Measurements from ENCODE around the gene LETM1. TPM values are rescaled to one million over a fixed set of nuclear protein-coding genes. Genes with fewer than 3 reads are reported as not detected.

The LETM1 gene
- total RNA-seq, 1 donor from 2014 or later, result 37.9 TPM

GRCh38 chr4:1834047-1834775 is 21.7 kb downstream of the LETM1 start:
- intact Hi-C loops (cut with DNase I), result loop anchor here (10.0 kb wide), 1 partner anchor 649 kb away; no protein-coding TSS in a partner anchor
- ATAC-seq (no peak), DNase-seq (ENCODE audit: low spot score) (no peak)

- intact Hi-C loops (cut with DNase I), result loop anchor here (10.0 kb wide), 1 partner anchor 649 kb away; no protein-coding TSS in a partner anchor
- DNase-seq (ENCODE audit: low spot score), result no peak
- ATAC-seq, result no peak
These were observed 22.5 kb downstream of the LETM1 start for GRCh38 chr4:1833307-1834046.

- DNase-seq (ENCODE audit: low spot score), result no peak
- intact Hi-C loops (cut with DNase I), result loop anchor here (10.0 kb wide), 1 partner anchor 648 kb away; no protein-coding TSS in a partner anchor
- no peak for ATAC-seq
These were observed 23.3 kb downstream of the LETM1 start for GRCh38 chr4:1832690-1833089.

GRCh38 chr4:1831331-1831730 is 24.6 kb downstream of the LETM1 start:
- DNase-seq (ENCODE audit: low spot score) (no peak), ATAC-seq (no peak)
- intact Hi-C loops (cut with DNase I), result loop anchor here (10.0 kb wide), 1 partner anchor 647 kb away; no protein-coding TSS in a partner anchor

GRCh38 chr4:1830642-1831228 is 25.2 kb downstream of the LETM1 start:
- intact Hi-C loops (cut with DNase I), result loop anchor here (10.0 kb wide), 1 partner anchor 646 kb away; no protein-coding TSS in a partner anchor

GRCh38 chr4:1830234-1830633 is 25.7 kb downstream of the LETM1 start:
- DNase-seq (ENCODE audit: low spot score), result no peak
- ATAC-seq, result no peak
- intact Hi-C loops (cut with DNase I), result loop anchor here (10.0 kb wide), 1 partner anchor 645 kb away; no protein-coding TSS in a partner anchor

More at GRCh38 chr4:1830642-1831228, 25.2 kb downstream of the LETM1 start:
- no peak for ATAC-seq
- no peak for DNase-seq (ENCODE audit: low spot score)

- no peak for DNase-seq (ENCODE audit: low spot score)
- intact Hi-C loops (cut with DNase I), result no loop called here
- no peak for ATAC-seq
These were observed 29.2 kb downstream of the LETM1 start for GRCh38 chr4:1826531-1827350.

- intact Hi-C loops (cut with DNase I), result no loop called here
- no peak for ATAC-seq
- no peak for DNase-seq (ENCODE audit: low spot score)
These were observed 30.6 kb downstream of the LETM1 start for GRCh38 chr4:1825326-1825725.

- intact Hi-C loops (cut with DNase I), result no loop called here
These were observed 31.2 kb downstream of the LETM1 start for GRCh38 chr4:1824746-1825145.

GRCh38 chr4:1823545-1823932 is 32.4 kb downstream of the LETM1 start:
- no peak for ATAC-seq
- intact Hi-C loops (cut with DNase I), result no loop called here

More at GRCh38 chr4:1824746-1825145, 31.2 kb downstream of the LETM1 start:
- ATAC-seq, result no peak
- DNase-seq (ENCODE audit: low spot score), result no peak

GRCh38 chr4:1822568-1823544 is 33.1 kb downstream of the LETM1 start:
- intact Hi-C loops (cut with DNase I), result no loop called here
- DNase-seq (ENCODE audit: low spot score), result no peak
- ATAC-seq, result no peak

More at GRCh38 chr4:1823545-1823932, 32.4 kb downstream of the LETM1 start:
- DNase-seq (ENCODE audit: low spot score), result no peak

GRCh38 chr4:1821679-1822567 is 34.0 kb downstream of the LETM1 start:
- intact Hi-C loops (cut with DNase I), result no loop called here
- no peak for ATAC-seq

GRCh38 chr4:1819816-1820215 is 36.1 kb downstream of the LETM1 start:
- ATAC-seq, result no peak
- intact Hi-C loops (cut with DNase I), result no loop called here
- no peak for DNase-seq (ENCODE audit: low spot score)

More at GRCh38 chr4:1821679-1822567, 34.0 kb downstream of the LETM1 start:
- DNase-seq (ENCODE audit: low spot score), result no peak

GRCh38 chr4:1819284-1819683 is 36.7 kb downstream of the LETM1 start:
- intact Hi-C loops (cut with DNase I), result no loop called here
- ATAC-seq (no peak), DNase-seq (ENCODE audit: low spot score) (no peak)

- intact Hi-C loops (cut with DNase I), result no loop called here
- DNase-seq (ENCODE audit: low spot score), result no peak
These were observed 39.7 kb downstream of the LETM1 start for GRCh38 chr4:1815997-1816860.

More at GRCh38 chr4:1815997-1816860, 39.7 kb downstream of the LETM1 start:
- no peak for ATAC-seq
